Stimulated activated CD4-positive, alpha-beta T cell treated with anti-CD3 and anti-CD28 coated beads, Interleukin-4, amount 100 ng/mL, for 4 hours (primary cell): ENCODE measurements around the gene REV3L.

Source experiments
- DNase-seq, 2 experiments: peaks; one replicate each; pipeline ENCODE4 v3.0.0-alpha.2; 2020

REV3L gene

GRCh38 chr6:111252726-111253125 is 230.3 kb downstream of the REV3L start:
- no peak for DNase-seq

- no peak for DNase-seq
Measured at GRCh38 chr6:111250791-111251354, 232.1 kb downstream of the REV3L start.
